HepG2 (cell line): ENCODE measurements around the gene HSPA5. TPM values are rescaled to one million over a fixed set of nuclear protein-coding genes. Genes with fewer than 3 reads are reported as not detected.

Experiments
- ATAC-seq: fragments of 200-7000 bp; cut with Tn5 transposase; 3 replicates; pipeline ENCODE4 v1.9.1; 2020; ENCODE audit warnings: mild to moderate bottlenecking, moderate library complexity
- BruUV-seq: library from RNA; stranded (reverse); fragments of 400-500 nt; replicated peaks from 2 replicates; lab custom pipeline; 2021; lab: Mats Ljungman, UMichigan
- CTCF ChIA-PET: fragments of 300-600 bp; formaldehyde crosslinking; extraction: SDS; loops from one replicate; lab custom pipeline; 2021; ENCODE audit warnings: low total read pairs, inconsistent platforms, low intra/inter-chr PET ratio; lab: Yijun Ruan, JAX
- POLR2A ChIA-PET: fragments of 350-600 bp; sonication (Branson Sonifier 250); formaldehyde crosslinking; loops from one replicate; lab custom pipeline; 2020; ENCODE audit warnings: antibody characterized with exemption, inconsistent platforms; lab: Yijun Ruan, JAX
- DNase-seq: peaks from one replicate; pipeline ENCODE4 v3.0.0-alpha.2; 2015; ENCODE audit warnings: low spot score
- FAIRE-seq: peaks from 3 replicates; lab custom pipeline; 2011; peaks lifted over from hg19 to GRCh38; lab: Jason Lieb, UNC
- H2AFZ ChIP-seq: one replicate; pipeline ENCODE4 v1.6.1; 2011; ENCODE audit warnings: low read length, inconsistent platforms
- H3K27ac ChIP-seq: fragments of 300-600 bp; 3 replicates; pipeline ENCODE4 v1.8.0; 2011; ENCODE audit warnings: mixed run types, mild to moderate bottlenecking, mixed read lengths, low read length, inconsistent platforms; ENCODE audit not compliant: insufficient read depth; ENCODE audit errors: extremely low read length
- H3K27me3 ChIP-seq, 2 experiments: fragments of 200-600 bp in 1 of 2; 2 replicates in 1 of 2; 3 replicates in 1 of 2; pipeline versions ENCODE4 v1.6.0 to v1.8.0; 2011; ENCODE audit warnings: low read length in 2 of 2, mild to moderate bottlenecking in 2 of 2, moderate library complexity in 2 of 2, inconsistent platforms in 1 of 2; ENCODE audit not compliant: insufficient read depth in 2 of 2, control insufficient read depth in 1 of 2
- H3K36me3 ChIP-seq, 2 experiments: fragments of 200-600 bp in 1 of 2; replicated peaks in 1 of 2; 2 replicates in 1 of 2; 3 replicates in 1 of 2; pipeline versions ENCODE4 v1.5.1 to v1.8.0; 2011; ENCODE audit warnings: low read length in 2 of 2, inconsistent platforms in 1 of 2; ENCODE audit not compliant: insufficient read depth in 2 of 2, control insufficient read depth in 1 of 2
- H3K4me1 ChIP-seq: 2 replicates; pipeline ENCODE4 v1.5.1; 2012; ENCODE audit warnings: low read length, inconsistent platforms; ENCODE audit not compliant: insufficient read depth
- H3K4me2 ChIP-seq: 2 replicates; pipeline ENCODE4 v1.6.0; 2011; ENCODE audit warnings: low read depth, low read length, inconsistent platforms
- H3K4me3 ChIP-seq, 3 experiments: fragments of 200-600 bp in 1 of 3; sonication (generic), shearing (Covaris generic) in 1 of 3; replicated peaks in 1 of 3; 2 replicates each; pipeline ENCODE4 v1.5.1; 2011 to 2016; ENCODE audit warnings: low read length in 3 of 3, inconsistent platforms in 2 of 3, low read depth in 2 of 3, mild to moderate bottlenecking in 2 of 3, control low read depth in 1 of 3, mixed read lengths in 1 of 3; ENCODE audit not compliant: insufficient read depth in 1 of 3
- H3K79me2 ChIP-seq: one replicate; pipeline ENCODE4 v1.6.1; 2011; ENCODE audit warnings: low read length, inconsistent platforms; ENCODE audit not compliant: insufficient read depth
- H3K9ac ChIP-seq: 2 replicates; pipeline ENCODE4 v1.6.0; 2011; ENCODE audit warnings: mild to moderate bottlenecking, low read depth, low read length, inconsistent platforms; ENCODE audit not compliant: insufficient read depth
- H3K9me3 ChIP-seq: 2 replicates; pipeline ENCODE4 v1.5.1; 2012; ENCODE audit warnings: mild to moderate bottlenecking, low read length
- H4K20me1 ChIP-seq: 2 replicates; pipeline ENCODE4 v1.6.0; 2011; ENCODE audit warnings: inconsistent platforms, mild to moderate bottlenecking, low read length, moderate library complexity; ENCODE audit not compliant: insufficient read depth
- AHDC1 ChIP-seq: sonication (generic); formaldehyde crosslinking; IDR thresholded peaks from 2 replicates; pipeline ENCODE4 v1.5.1; 2020; ENCODE audit warnings: mild to moderate bottlenecking, missing genetic modification reagents, borderline replicate concordance
- BRF2 ChIP-seq: sonication (generic); formaldehyde crosslinking; IDR thresholded peaks from 2 replicates; pipeline ENCODE4 v1.8.1; 2022; ENCODE audit warnings: mild to moderate bottlenecking, missing genetic modification reagents
- PAXIP1 ChIP-seq: sonication (generic); formaldehyde crosslinking; conservative IDR thresholded peaks from 2 replicates; pipeline ENCODE4 v1.4.0; 2020; ENCODE audit warnings: mild to moderate bottlenecking, missing genetic modification reagents, moderate library complexity
- RBAK ChIP-seq: sonication (generic); formaldehyde crosslinking; IDR thresholded peaks from 2 replicates; pipeline ENCODE4 v1.5.1; 2020; ENCODE audit warnings: mild to moderate bottlenecking, missing genetic modification reagents
- ZNF782 ChIP-seq: sonication (generic); formaldehyde crosslinking; IDR thresholded peaks from 2 replicates; pipeline ENCODE4 v1.4.0; 2020; ENCODE audit warnings: missing genetic modification reagents, mild to moderate bottlenecking, borderline replicate concordance
- in situ Hi-C: cut with HindIII; loops from 2 replicates; pipeline ENCODE4 v1.10.0; 2017; ENCODE audit warnings: low pct_unique_long_range_greater_than_20kb; ENCODE audit not compliant: extremely low pct_ligation_motif_present
- intact Hi-C: fragments of 100-400 bp; cut with micrococcal nuclease; formaldehyde crosslinking; loops from one replicate; pipeline ENCODE4 v1.10.0; 2022; ENCODE audit not compliant: unreplicated experiment
- polyA plus RNA-seq, 8 experiments: library from polyadenylated mRNA; depleted of rRNA in 3 of 8; stranded (reverse) in 7 of 8; unstranded in 1 of 8; fragments of >200 nt; fragmentation: Illumina TruSeq in 4 of 8; extraction: Trizol in 4 of 8; gene quantifications; 2 replicates each; pipeline versions ENCODE4 v1.2.1 to v1.2.3, GENCODE V29; 2011 to 2016; ENCODE audit warnings: low read depth in 4 of 8, missing spikeins in 1 of 8, mixed read lengths in 1 of 8; ENCODE audit not compliant: insufficient read depth in 1 of 8
- total RNA-seq, 5 experiments: library from RNA; depleted of rRNA; stranded (reverse); fragments of >200 nt; fragmentation: Illumina TruSeq; extraction: Trizol; gene quantifications; 2 replicates each; pipeline ENCODE4 v1.2.3, GENCODE V29; 2016; ENCODE audit warnings: low read depth in 1 of 5
- TF ChIP-seq, protein P1 (sequence below): sonication (generic); formaldehyde crosslinking; IDR thresholded peaks from 2 replicates; pipeline ENCODE4 v1.8.1; 2023; ENCODE audit warnings: mild to moderate bottlenecking, inconsistent platforms, moderate library complexity, missing genetic modification reagents, borderline replicate concordance
- TF ChIP-seq, protein P2 (sequence below): sonication (generic); formaldehyde crosslinking; IDR thresholded peaks from 2 replicates; pipeline ENCODE4 v1.5.0; 2020; ENCODE audit warnings: missing genetic modification reagents, mild to moderate bottlenecking, borderline replicate concordance

HSPA5 gene
- total and polyA plus RNA-seq, 2 of the 13 experiments (the other 11 are each of a cell fraction or from before 2014, with no cell fraction given): 201 to 206 TPM

GRCh38 chr9:125261501-125262293, 20.6 kb upstream of the HSPA5 start, which contains the start of gene GAPVD1 (continued):
- TF ChIP-seq BRF2 (CRISPR knock-in tag): no peak; the same call in 1 of the 2 replicates
- peak; percentile 81; the same call in 1 of the 2 replicates for TF ChIP-seq ZNF782 (CRISPR knock-in tag)
- TF ChIP-seq, protein P1, sequence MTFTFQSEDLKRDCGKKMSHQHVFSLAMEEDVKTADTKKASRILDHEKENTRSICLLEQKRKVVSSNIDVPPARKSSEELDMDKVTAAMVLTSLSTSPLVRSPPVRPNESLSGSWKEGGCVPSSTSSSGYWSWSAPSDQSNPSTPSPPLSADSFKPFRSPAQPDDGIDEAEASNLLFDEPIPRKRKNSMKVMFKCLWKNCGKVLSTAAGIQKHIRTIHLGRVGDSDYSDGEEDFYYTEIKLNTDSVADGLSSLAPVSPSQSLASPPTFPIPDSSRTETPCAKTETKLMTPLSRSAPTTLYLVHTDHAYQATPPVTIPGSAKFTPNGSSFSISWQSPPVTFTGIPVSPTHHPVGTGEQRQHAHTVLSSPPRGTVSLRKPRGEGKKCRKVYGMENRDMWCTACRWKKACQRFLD: peak; percentile 81; the same call in 1 of the 2 replicates
- TF ChIP-seq RBAK: no peak
- TF ChIP-seq, protein P2, sequence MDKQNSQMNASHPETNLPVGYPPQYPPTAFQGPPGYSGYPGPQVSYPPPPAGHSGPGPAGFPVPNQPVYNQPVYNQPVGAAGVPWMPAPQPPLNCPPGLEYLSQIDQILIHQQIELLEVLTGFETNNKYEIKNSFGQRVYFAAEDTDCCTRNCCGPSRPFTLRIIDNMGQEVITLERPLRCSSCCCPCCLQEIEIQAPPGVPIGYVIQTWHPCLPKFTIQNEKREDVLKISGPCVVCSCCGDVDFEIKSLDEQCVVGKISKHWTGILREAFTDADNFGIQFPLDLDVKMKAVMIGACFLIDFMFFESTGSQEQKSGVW (CRISPR knock-in tag): peak; percentile 61; the same call in 1 of the 2 replicates

DNA sequence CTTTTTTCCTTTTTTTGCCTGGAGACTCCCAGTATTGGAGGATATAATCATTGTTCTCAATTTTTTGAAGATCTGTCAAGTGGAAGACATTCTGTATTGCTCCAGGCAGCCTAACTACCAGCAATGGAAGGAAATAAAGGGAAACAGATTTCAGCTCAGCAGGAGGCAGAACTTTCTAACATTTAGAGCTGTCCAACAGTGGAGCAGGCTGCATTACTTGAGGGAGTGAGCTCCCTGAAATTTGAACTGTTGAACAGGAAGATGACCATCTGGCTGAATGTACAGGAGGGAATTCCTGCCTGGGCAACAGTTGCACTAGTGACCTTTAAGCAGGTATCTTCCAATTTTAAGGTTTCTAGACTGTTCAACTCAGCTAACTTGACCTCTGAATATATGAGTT, 19.4 kb upstream of the HSPA5 start:
- peaks cover 6% of the 10 kb centered on the region for H4K20me1 ChIP-seq
- H3K79me2 ChIP-seq: peaks cover 37% of the 10 kb centered on the region
- no peaks in the 10 kb centered on the region for H3K27me3 ChIP-seq
- H3K4me2 ChIP-seq: peak overlapping the region; percentile 97
- TSS peak; percentile 84 for BruUV-seq
- FAIRE-seq (no peak), ATAC-seq (no peak), DNase-seq (peak; percentile 28)
- peak overlapping the region; percentile 94 for H3K27ac ChIP-seq
- CTCF ChIA-PET: no interaction called here
- POLR2A ChIA-PET: interaction anchor here (0.7 to 5.0 kb wide), 7 partner anchors 12 to 156 kb away, joined by 3 to 73 read pairs (median 9); partner anchors contain the start of gene HSPA5
- H3K9ac ChIP-seq: 0 out of 2 replicates have a peak overlapping the region, but pooled peaks have one; percentile 88
- no peaks in the 10 kb centered on the region for H3K9me3 ChIP-seq
- H3K4me3 ChIP-seq: 0 out of 6 replicates have a peak overlapping the region, but pooled peaks of 1 of the 3 experiments have one; percentile 87
- no peak overlapping the region for H2AFZ ChIP-seq
- in situ Hi-C loops: no loop called here
- intact Hi-C loops: no loop called here
- no peaks in the 10 kb centered on the region for H3K36me3 ChIP-seq
- H3K4me1 ChIP-seq: peaks cover 59% of the 10 kb centered on the region
- TF ChIP-seq AHDC1 (CRISPR knock-in tag): no peak
- no peak for TF ChIP-seq PAXIP1 (CRISPR knock-in tag)
